Left lobe of liver (tissue), 2 donors: ENCODE results near the gene AHSA1. TPM values are rescaled to one million over a fixed set of nuclear protein-coding genes. Genes with fewer than 3 reads are reported as not detected.
A peak's percentile ranks its signal among the peaks of the same experiment; 100 is the strongest.
"Not testable (repeated sequence)": the region's sequence is repeated elsewhere in the genome, so short reads cannot be mapped to it uniquely, and the experiment has no call there.

Source experiments
- ATAC-seq: fragments of 200-7000 bp; cut with Tn5 transposase; one replicate; pipeline ENCODE4 v1.9.1; 2020; ENCODE audit warnings: mild to moderate bottlenecking, moderate library complexity
- DNase-seq: peaks from one replicate; pipeline ENCODE4 v3.0.0-alpha.2; 2020; ENCODE audit warnings: low spot score
- total RNA-seq: library from RNA; stranded (reverse); gene quantifications from one replicate; pipeline ENCODE4 v1.2.1, GENCODE V29; 2021
- donor health status: DM: no; HTN: no; CAD: no; lungs with moderate emphysema.
- donor health status: DM: no; HTN: yes; CAD: no.

The AHSA1 gene
- 45.7 TPM for total RNA-seq

DNA sequence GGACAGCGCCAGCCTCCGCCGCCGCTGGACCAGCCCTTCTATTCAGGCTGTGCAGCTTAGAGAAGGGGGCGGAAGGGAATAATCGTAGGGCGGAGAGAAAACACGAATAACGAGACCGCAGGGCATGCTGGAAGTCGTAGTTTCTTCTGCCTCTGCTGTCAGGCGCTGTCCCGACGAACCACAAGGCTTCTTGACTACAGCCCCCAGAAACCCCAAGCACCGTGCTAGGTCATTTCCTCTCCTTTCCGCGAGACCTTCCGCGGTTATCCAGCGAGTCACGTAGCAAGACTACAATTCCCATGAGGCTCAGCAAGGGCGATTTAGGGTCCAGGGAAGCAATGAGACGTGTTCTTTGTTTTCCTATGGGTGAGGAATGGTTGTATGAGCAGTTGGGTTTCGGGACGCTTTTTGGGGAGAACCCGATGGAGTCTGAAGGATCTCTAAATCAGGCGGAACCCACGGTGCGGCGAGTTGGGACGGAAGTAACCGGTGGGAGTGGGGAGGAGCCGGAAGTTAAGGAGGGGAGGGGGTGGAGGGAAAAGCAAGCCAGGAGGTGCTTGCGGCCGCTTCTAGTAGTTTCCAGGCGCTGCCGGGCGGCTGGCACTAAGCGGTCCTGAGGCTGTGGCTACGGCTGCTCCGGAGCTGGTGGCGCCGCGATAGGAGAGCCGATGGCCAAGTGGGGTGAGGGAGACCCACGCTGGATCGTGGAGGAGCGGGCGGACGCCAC is at the start of gene AHSA1, which contains the start of gene VIPAS39:
AHSA1 (plus strand) TSS at position 572 of the 727 bp plus-strand sequence; CDS start at position 669, 97 bp downstream.
VIPAS39 (minus strand) TSS at position 80 of the 727 bp plus-strand sequence. CDS start 3,499 bp downstream, outside the sequence.
- DNase-seq (peak; percentile 97), ATAC-seq (peak; percentile 95)

DNA sequence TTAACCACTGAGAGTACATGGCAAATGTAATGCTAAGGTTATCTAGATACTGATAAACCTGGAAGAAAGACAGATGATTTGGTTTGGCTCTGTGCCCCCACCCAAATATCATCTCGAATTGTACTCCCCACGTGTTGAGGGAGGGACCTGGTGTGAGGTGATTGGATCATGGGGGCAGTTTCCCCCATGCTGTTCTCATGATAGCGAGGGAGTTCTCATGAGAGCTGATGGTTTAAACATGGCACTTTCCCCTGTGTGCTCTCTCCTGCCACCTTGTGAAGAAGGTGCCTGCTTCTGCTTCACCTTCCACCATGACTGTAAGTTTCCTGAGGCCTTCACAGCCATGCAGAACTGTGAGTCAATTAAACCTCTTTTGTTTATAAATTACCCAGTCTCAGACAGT is 48.8 kb upstream of the AHSA1 start:
- no peak for DNase-seq
- peak; percentile 63 for ATAC-seq

DNA sequence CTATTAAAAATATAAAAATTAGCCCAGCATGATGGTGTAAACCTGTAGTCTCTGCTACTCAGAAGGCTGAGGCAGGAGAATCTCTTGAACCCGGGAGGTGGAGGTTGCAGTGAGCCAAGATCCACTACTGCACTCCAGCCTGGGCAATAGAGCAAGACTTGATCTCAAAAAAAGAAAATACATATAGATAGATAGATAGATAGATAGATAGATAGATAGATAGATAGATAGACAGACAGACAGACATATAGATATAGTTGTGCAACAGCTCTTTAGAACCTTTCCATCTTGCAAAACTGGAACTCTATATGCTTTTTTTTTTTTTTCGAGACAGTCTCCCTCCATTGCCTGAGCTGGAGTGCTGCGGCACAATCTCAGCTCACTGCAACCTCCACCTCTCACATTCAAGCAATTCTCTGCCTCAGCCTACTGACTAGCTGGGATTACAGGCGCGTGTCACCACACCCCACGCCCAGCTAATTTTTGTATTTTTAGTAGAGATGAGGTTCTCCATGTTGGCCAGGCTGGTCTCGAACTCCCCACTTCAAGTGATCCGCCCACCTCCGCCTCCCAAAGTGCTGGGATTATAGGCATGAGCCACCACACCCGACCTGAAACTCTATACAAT is 42.4 kb upstream of the AHSA1 start:
- DNase-seq, ATAC-seq: not testable (repeated sequence)

DNA sequence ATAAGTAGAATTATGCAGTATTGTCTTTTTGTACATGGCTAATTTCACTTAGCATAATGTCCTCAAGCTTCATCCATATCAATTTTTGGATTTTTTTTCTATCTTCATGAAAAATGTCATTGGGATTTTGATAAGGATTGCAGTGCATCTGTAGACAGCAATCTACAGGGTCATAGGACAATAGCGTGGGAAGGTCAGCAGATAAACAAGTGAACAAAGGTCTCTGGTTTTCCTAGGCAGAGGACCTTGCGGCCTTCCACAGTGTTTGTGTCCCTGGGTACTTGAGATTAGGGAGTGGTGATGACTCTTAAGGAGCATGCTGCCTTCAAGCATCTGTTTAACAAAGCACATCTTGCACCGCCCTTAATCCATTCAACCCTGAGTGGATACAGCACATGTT is 41.8 kb upstream of the AHSA1 start:
- not testable (repeated sequence) for ATAC-seq, DNase-seq

DNA sequence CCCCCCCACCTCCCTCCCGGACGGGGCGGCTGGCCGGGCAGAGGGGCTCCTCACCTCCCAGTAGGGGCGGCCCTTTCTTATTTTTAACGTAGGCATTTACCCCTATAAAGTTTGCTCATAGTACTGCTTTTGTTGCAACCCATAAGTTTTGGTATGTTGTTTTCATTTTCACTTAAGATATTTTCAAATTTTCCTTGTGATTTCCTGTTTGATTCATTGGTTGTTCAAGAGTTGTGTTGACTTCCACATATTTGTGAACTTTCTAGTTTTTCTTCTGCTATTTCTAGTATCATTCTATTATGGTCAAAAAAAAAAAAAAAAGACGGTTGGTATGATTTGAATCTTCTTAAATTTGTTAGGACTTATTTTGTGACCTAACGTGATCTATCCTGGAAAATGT is 41.1 kb upstream of the AHSA1 start:
- no peak for ATAC-seq

DNA sequence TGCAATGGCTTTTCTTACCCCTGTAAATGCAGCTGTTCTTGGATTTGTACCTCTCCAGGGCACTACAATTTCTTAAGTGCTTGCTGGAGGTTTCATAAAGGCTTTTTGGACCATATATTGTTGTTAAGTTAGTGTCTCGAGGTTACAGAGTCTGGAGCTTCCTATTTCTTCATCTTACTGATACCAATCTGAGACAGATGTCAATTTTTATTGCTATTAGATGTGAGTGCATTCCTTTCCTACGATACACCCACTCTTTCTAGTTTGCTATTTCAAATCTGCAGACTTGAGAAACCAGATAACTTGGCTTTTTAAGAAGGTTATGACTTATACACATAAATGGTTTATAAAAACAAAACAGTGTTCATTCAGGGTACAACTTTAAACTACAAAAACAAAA is 36.7 kb upstream of the AHSA1 start:
- ATAC-seq (no peak), DNase-seq (no peak)

More for the DNA sequence above, 41.1 kb upstream of the AHSA1 start:
- no peak for DNase-seq

DNA sequence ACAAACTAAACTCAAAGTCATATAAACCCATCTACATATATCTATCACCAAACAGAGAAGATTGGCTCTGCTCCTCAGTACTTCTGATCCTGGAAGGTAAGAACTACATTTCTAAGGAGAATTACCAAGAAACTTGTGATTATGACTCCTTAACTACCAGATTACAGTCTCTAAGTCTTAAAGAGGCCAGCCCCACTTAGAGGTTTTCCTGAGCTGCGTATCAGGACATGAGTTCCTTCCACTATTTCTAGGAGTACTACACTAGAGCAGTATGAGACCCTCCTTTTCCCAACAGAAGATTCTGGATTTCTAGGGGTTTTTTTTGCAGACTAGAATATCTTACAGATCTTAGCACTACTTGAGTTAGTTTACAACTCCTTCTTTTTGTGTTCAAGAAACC is 34.5 kb upstream of the AHSA1 start, which contains the start of gene NOXRED1:
NOXRED1 (minus strand) TSS at position 101 of the 400 bp plus-strand sequence. CDS start 634 bp downstream, outside the sequence.
- no peak for ATAC-seq
- no peak for DNase-seq

DNA sequence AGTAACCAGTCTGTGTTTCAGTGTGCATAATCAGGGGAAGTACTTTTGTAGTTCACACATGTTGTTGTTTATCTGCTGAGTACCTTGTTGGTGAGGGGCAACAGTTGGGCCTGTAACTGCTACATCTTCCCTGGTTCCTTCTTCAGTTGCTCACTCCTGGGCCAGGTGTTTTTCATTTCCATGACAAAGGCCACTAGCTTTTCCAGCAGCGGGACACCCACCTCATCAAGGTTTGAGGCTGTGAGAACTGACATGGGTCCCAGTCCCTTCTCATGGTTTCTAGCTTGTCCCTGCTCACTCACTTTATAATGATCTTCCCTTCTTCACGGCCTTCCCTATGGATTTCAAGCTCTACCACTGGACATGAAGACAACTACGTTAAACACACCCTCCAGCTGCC is 33.0 kb upstream of the AHSA1 start:
- ATAC-seq: no peak
- DNase-seq: no peak

DNA sequence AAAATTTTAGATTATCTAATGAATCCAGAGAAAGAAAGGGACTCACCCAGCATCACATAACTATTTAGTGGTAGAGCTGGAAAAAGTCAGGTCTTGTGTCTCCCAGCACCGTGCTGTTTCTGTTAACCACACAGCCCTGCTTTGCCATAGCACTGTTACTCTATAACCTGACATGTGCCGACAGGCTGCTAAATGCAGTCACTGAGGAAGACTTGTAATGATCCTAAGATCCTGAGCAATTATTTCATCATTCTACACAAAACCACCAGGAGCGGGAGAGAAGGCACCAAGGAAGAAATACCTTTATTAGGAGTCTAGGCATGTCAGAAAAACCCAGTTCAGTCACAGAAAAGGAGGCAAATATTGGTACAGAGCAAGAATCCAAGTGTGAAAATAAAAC is 31.5 kb upstream of the AHSA1 start:
- no peak for ATAC-seq
- no peak for DNase-seq

DNA sequence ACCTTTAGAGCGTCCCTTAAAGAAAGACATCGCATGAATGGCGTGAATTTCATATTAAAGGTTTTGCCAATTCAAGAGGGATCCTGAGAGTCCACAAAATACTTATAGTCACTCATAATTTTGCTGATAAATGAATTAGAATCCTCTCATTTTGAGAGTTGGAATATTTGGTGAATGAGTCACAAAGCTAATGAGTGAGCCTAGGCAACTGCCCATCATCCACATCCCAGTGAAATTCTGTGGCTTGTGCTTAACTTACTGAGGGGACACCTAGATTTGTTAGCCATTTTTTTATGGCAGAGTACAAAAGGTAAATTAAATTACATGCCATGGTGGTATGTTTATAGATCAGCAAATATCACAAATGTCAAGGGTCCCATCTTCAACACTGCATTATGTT is 21.9 kb upstream of the AHSA1 start:
- no peak for ATAC-seq

DNA sequence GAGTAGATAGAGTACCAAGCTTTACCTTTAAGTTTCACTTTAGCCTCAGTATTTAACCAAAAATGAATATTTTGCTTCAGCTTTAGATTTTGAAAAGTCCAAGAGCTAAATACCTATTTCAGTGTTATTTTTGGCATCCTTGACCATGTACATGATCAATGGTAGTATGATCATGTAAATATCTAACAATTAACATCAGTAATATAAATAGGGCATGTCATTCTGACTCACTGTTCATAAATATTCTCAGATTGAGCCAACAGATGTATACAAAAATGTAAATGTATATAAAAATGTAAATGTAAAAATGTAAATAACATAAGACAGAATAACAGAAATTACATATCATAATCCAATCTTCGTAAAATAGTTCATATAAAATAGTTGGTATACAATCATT is 19.3 kb upstream of the AHSA1 start:
- ATAC-seq: no peak
- no peak for DNase-seq

More for the DNA sequence above, 21.9 kb upstream of the AHSA1 start:
- no peak for DNase-seq

DNA sequence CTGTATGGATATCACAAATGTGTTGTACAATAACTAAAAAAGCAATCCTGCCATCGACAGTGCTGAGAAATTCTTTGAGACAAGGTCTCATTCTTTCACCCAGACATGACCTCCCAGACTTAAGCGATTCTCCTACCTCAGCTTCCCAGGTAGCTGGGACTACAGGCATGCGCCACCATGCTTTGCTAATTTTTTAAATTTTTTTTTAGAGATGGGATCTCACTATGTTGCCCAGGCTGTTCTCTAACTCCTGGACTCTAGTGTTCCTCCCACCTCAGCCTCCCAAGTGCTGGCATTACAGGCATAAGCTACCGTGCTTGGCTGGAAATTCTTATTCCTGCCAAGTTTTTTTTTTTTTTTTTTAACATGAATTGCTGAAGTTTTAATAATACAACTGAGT is 18.0 kb upstream of the AHSA1 start:
- ATAC-seq: no peak
- no peak for DNase-seq

DNA sequence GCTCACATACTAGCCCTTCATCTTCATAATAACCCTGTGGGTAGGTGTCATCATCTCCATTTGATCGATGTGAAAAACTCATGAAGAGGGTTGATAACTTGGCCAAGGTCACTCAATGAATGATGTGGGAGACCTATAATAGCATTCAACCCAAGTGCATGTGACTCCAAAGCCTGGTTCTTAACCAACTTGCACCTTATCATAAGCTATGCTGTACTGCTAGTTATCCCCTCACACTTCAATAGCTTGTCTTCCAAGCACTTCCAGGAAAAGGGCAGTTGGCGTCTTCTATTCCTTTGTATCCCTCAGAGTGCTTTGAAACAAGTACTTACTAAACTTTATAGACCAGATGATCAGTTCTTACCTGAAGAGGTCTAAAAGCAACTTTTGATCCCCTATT is 15.7 kb upstream of the AHSA1 start:
- ATAC-seq (no peak), DNase-seq (no peak)

DNA sequence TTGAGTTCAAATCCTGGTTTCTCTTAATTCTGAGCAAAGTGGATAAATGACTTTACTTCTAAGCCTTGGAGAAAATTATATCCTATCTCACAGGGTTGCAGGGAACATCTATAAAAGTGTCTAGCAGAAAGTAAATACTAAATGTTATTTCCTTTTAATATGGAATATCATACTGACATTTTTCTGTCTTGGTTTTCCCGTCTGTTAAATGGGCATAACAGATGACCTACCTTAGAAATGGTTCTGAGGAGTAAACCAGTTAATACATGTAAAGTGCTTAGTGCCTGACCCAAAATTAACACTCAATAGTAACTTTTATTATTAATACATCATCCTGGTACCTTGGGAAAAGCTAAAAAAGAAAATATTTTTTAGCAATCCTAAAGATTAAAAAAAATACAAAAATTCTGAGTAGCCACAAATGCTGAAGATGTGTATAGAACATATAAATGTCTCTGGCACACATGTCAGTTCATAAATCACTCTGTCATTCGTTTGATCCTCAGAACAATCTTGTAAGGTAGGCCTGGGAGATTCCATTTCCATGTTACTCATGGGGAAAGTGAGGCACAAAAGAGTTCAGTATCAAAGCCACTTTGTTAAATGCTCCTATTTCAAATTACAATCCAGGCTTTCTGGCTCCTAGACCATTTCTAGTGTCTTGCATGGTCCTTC is 1.8 kb upstream of the AHSA1 start:
- DNase-seq: no peak
- ATAC-seq: no peak

DNA sequence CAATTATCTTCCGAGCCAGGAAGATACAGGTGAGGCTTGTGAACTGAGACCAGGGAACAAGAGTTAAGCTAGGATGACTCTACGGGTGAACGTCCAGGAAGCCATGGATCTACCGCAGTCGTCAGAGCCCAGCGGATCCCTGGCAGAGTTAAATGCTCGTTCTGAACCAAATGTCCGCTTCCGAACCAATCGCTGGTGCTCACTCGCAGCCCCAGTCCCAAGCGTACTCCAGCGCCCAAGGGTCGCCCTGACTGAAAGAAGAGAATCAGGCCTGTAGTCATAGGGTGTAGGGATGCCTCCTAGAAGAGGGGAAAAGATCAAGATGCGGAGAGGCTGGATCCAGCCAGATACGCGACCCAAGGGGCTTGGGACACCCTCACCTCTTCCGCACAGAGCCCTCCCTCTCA is 775 bp upstream of the AHSA1 start:
- ATAC-seq (no peak), DNase-seq (no peak)

DNA sequence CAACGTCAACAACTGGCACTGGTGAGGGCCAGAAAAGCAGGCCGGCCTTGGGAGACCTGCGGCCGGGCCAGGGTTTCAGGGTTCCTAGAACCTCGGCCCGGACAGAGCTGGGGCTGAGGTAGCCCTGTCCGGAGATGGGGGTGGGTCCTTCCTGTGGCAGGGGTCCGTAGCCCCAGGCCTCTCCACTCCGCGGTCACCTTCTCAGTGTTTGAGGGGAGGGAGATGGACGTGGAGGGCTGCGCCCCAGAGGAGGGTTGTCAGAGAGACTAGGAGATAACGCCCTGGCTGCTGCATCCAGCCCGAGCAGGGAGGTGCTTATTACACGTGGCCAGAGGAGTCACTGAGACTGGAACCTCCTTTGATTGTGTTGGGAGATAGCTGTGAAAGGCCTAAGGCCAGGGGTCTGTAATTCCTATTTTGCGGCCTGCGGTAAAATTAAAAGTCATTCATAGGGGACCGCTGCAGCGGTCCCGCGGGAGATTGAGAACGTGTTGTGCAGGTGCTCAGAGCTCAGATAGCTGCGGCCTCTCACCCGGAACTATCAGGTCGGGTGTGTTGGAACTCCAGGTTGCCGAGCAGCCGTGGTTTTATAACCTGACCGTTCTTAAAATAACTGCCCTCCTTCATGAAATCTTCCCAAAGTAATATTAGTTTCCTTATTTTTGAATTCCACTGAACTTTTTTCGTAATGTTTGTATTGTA is 507 bp downstream of the AHSA1 start:
- peak; percentile 42 for ATAC-seq

DNA sequence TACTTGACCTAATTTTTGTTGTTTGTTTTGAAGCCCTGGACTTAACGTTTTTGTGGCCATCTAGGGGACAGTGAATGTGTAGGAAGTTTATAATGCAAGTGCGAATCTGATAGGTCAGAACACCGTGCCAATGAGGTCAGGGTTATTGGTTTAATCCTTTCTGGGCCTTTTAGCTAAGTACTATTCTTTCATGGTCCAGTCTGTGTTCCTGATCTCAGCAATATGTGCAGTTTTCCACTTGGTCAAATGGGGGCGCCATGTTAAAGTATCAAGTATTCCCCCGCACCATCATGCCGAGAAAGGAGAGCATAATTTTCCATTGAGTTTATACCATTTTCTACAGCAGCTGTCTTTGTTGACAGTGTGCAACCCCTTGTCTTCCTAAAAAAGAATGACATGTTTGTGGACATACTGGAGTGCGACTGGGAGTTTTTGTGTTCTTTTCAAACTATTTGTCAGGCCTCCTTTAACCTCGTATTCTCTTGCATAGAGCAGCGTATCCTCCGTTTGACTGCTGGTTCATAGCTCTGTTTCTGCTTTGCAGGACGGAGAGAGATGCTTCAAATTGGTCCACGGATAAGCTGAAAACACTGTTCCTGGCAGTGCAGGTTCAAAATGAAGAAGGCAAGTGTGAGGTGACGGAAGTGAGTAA is 1.3 kb downstream of the AHSA1 start:
- ATAC-seq (no peak), DNase-seq (no peak)

More for the DNA sequence above, 507 bp downstream of the AHSA1 start:
- peak; percentile 54 for DNase-seq

DNA sequence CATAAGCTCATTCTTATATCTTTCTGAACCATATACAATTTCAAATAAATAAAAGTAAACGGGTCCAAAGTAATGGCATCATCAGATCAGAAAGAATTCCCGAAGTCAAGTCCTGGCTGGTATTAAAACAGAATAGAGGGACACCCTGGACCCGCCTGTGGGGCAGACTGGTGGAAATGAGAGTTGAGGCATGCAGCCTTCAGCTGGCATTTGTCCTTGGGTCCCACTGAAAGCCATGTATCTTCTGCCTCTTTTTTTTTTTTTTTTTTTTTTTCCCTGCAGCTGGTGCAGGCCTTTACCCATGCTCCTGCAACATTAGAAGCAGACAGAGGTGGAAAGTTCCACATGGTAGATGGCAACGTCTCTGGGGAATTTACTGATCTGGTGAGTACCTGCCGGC is 9.9 kb downstream of the AHSA1 start:
- DNase-seq: no peak
- no peak for ATAC-seq

DNA sequence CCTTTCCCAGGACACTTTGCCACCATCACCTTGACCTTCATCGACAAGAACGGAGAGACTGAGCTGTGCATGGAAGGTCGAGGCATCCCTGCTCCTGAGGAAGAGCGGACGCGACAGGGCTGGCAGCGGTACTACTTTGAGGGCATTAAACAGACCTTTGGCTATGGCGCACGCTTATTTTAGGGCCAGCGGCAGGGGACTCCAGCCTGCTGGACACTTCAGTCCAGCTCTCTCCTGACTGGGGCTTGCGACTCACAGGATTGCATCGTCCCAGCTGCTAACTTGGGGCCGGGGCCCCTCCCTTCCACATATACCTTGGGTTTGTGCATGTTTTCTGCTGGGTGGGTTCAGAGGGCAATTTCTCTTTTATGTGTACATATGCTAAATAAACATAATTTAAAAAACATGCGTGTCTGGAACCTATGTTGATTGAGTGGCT is 11.2 kb downstream of the AHSA1 start:
- no peak for ATAC-seq
- no peak for DNase-seq

DNA sequence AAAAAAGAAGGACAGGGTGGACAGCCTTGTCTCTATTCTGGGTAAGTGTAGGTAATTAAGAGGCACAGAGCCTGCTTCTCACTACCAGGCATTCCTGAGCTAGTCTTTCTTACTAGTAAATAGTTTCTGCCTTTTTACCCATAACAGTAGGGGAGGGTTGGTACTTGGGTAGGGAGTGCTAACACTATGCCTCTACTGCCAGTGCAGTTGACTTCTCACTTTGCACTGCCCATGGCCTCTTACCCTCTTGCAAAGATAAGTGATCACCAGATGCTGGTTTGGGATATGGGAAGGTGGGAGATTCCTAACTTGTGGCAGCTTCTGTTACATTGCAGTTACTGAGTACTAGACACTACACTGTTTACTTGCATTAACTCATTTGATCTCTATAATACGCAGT is 11.6 kb downstream of the AHSA1 start:
- no peak for ATAC-seq
- no peak for DNase-seq
